ENCODE results near the gene DNAL4.

DNA sequence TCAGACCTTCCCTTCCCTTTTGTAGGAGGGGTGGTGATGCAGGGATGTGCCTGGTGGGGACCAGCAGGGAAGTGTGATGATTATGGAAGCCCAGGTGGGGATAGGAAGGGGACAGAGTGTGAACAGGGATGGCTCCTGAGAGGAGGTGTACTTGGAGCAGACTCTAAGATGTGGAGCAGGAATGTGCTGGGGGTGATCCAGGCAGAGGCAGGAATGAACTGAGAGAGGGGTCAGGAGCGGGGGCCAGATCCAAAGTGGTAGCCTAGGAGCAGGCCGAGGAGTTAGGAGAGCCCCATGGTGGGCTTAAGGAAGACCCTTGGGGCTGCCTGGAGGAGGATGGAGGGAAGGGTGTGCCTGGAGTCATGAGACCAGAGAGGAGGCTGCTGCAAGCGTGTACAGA is 46.2 kb upstream of the DNAL4 start:
- TF ChIP-seq, protein P1, sequence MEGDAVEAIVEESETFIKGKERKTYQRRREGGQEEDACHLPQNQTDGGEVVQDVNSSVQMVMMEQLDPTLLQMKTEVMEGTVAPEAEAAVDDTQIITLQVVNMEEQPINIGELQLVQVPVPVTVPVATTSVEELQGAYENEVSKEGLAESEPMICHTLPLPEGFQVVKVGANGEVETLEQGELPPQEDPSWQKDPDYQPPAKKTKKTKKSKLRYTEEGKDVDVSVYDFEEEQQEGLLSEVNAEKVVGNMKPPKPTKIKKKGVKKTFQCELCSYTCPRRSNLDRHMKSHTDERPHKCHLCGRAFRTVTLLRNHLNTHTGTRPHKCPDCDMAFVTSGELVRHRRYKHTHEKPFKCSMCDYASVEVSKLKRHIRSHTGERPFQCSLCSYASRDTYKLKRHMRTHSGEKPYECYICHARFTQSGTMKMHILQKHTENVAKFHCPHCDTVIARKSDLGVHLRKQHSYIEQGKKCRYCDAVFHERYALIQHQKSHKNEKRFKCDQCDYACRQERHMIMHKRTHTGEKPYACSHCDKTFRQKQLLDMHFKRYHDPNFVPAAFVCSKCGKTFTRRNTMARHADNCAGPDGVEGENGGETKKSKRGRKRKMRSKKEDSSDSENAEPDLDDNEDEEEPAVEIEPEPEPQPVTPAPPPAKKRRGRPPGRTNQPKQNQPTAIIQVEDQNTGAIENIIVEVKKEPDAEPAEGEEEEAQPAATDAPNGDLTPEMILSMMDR (IDR thresholded peaks at IDR 0.05; ENCODE audit: low read depth, low read length): no peak
- TF ChIP-seq EZH2phosphoT487 (IDR thresholded peaks at IDR 0.05; ENCODE audit: low read depth): no peak

Data from OCI-LY3 (cell line).